Tongue (tissue), 2 donors: ENCODE data around the gene P2RX2. TPM values are rescaled to one million over a fixed set of nuclear protein-coding genes. Genes with fewer than 3 reads are reported as not detected.

Experiments
- DNase-seq: peaks from one replicate; pipeline ENCODE4 v3.0.0-alpha.2; 2015
- total RNA-seq: library from RNA; depleted of rRNA; stranded (reverse); fragments of >200 nt; gene quantifications from one replicate; pipeline ENCODE4 v1.2.3, GENCODE V29; 2014

The P2RX2 gene
- total RNA-seq, 1 donor from 2014 or later: not detected

DNA sequence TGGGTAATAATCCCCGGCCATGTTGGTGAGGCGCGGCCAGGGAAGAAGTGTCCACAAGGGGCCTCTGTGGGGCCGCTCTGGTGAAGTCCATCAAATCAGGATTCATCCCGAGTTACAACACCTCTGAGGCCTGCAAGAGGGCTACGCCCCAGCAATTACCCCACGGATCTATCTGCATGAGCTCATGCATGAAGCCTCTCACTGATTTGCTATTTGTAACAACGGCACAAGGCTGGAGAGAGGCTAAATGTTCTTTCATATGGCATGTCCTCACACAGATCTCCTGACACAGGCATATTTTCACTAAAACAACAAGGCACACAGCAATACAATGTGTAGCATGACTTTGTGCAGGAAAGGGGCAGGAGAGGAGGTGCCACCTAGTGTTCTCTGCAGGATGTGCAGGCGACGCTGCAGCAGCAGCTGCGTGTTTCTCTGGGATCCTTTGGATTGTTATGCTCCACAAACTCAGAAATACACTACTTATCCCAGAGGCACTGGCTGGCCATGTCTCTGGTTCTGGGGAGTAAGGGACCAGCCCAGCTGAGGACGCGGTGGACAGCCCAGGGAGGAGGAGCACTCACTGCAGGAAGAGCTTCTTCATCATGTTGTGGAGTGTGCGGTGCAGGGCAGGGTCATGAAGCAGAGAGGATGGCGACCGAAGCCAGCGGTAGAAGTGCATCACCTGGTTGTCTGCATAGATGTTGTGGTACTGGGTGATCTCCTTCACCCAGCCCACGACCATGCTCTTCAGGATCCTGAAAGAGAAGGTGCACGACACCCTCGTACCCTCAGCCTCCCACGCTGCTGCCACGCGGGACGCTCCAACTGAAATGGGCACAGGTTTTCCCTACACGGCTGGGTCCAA lies 20.2 kb downstream of the P2RX2 start:
- DNase-seq: peak; percentile 47

DNA sequence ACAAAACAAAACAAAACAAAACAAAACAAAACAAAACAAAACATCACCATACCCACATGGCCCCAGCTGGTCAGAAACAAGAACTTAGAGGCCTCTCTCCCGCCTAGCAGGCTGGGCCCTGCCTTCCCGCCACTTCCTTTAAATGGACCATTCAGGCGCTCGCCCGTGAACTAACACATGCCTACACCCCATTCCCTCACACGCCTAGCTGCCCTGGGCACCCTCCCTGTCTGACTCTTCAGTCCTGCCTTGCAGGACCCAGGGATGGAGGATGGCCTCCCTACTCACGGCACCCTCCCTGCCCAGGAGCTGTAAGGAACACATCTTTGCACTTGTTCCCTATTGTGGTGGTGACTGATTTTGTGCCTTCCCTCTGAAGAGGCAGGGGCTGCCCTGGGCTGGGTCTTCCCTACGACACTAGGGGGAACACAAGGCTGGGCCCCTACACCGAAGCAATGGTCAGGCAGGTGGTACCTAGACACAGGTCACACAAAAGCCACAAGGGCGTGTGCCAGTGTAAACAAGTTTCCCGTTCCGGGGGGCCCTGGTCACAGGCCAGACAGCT lies 21.5 kb downstream of the P2RX2 start:
- no peak for DNase-seq

DNA sequence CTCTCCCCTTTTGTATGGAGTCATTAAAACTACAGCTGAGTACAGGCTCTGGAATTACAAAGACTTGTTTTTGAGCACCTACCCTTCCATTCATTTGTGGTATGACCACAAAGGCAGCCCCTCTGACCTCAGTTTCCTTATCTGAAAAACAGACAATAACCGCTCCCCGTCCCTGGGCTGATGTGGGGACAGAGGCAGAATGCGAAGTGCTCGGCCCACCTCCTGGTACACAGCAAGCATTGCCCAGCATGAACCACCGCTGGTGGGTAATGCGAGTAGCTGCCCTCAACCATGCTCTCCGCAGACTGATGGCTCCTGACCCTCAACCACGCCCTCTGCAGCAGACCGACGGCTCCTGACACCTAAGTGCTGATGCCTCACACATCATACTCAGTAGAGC lies 22.4 kb downstream of the P2RX2 start:
- DNase-seq: no peak

DNA sequence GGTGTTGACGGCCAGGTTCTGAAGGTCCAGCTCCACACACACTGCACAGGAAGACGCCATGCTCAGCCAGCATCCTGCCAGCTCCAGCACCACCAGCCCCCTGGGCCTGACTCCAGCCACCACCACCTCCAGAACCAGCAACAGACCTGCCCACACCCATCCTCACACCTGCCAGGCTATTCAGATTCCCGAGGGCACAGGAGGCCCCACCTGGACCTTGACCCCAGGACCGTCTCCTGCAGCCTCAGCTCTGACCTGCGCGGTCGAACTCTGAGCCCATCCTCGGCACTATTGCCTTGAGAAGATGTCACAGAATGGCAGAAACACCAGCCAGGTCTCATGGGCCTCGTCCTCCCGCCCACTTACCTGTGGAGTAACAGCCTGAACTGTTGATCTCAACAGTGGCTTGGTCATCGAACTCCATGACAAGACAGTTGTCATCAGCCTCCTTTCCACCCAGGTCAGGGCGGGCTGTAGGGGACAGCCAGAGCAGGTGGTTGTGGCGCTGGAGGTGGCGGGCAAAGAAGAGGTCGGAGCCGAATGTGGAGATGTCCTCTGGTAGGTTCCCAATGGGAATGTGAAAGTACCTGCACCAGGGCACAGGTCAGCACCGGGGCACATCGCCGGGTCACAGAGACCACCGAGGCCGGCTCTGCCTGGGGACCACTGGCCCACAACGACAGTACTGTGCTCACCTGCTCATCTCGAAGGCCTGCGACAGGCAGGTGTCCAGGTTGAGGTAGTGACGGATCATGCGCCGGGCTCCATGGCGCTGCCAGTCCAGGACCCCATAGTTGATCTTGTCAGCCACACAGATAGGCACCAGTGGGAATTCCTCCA lies 23.5 kb downstream of the P2RX2 start:
- DNase-seq: no peak

DNA sequence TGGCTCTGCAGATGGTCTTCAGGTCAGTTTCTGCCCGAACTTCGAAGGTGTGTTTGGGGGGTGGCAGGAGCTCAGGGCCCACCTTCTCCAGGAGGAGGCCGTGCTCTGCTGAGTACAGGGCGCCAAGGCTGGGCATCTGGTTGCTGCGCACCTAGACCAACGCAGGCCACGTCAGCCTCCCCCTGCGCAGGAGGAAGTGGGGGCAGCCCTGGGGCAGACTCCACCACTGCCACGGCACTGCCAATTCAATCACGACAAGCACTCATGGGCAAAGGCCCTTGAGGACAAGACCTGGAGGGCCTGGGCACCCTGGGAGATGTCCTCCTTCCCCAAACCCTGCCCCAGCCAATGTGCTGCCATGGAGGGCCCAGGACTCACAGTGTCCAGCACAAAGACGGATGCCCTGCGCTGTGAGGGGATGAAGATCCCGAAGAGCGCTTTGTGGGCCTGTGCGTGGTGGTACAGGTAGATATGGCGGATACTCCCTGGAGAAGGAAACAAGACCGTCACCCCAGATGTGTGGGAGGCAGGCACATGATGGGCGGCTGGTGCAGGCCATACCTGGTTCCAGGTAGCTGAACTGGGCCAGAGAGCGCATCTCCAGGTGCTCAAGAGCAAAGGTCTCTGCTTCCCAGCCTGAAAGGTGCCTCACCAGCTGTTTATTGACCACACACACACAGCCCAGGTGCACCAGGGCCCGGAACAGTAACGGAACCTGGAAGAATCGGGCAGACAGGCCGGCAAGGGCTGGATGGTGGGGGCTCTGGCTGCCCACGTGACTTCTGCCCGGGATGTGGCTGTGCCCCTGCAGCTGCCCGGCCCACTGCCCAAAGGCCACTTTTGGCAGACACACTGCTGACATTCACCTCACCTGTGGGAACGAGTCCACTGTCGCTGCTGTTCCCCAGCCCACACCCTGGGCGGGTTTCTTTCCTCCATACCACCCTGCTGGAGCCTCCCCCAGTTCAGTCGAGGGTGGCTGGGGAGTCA lies 24.6 kb downstream of the P2RX2 start:
- no peak for DNase-seq

DNA sequence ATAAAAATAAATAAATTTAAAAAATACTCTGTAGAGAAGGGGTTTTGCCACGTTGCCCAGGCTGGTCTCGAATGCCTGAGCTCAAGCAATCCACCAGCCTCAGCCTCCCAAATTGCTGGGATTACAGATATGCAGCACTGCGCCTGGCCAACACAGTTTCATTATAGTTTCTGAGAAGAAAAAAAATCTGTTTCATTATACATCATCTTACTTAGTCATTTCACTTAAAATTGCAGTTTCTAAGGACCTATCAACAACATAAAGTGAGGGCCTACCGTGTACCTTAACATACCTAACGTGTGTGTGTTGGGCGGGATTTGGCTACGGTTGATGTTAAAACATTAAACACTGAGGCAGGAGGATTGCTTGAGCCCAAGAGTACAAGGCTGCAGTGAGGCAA lies 28.3 kb downstream of the P2RX2 start:
- DNase-seq: no peak

DNA sequence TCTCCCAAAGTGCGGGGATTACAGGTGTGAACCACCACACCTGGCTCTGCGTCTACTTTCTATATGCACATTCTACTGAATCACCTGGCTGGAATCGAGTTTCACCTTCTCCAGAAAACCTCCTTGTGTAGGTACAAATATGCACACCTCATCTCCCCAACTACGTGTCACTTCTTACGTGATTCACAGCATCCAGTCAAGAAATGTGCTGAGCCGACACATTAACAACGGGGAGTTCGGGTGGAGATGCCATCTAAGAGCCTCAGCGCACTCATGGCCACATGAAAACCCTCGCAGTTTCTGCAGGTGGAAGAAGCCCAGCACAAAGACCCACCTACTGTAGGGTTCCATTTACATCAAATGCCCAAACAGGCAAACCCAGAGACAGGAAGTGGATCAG lies 29.3 kb downstream of the P2RX2 start:
- DNase-seq: no peak

DNA sequence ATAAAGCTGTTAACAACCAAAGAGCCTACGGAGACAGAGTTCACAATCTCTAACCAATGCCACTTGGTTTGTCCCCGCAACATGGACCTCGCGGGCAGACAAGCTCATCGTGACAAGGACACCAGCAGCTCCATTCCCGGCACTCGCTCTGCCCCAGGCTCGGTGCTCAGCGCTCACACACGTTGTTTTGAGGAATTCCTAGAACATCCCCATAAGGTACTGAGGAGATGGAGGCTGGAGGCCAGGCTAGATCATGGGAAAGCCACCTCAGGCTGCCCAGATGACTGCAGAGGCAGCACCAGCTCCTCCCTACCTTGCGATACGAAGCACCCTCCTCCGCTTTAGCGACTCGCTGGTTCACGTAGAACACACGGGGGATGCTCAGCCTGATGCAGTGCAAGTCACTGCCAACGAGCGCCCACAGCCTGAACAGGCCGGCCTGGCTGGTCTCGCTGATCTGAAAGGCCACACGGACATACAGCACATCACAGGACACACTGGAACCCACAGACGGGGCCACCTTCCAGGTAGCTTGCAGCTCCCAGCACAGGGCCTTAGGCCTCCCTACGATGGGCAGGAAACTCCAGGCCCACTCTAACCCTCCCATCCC lies 30.1 kb downstream of the P2RX2 start:
- DNase-seq: no peak

DNA sequence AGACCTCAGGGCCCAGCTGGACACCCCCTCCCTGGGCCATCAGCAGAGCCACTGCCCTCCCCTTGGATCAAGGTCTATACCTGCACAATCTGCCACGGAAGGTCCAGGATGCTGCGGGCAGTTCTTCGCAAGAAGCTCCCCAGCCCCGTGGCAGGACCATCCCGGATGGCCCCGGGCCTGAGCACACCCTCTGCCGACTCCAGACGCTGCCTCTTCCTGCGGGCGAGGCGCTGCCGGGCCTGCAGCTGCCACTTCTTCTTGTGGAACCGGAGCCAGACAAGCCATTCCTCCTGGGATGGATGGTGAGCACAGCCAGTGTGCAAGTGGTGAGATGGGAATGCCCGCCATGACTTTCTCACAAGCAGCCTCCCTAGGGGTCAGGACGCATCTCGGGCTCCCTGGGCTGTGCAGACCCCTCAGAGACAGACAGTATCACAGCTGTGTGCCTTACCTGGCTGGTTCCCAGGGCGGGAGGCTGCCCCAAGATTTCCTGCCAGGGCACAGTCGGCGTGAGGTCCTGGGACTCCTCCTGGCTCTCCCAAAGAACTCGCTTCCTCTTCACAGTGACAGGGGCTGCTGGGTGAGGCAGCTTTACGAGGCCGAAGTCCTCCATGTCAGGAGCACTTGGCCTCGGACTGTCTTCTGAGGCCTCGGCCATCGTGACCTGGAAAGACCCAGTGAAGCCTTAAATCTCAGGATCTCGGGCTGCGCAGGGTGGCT lies 30.8 kb downstream of the P2RX2 start:
- DNase-seq: no peak

DNA sequence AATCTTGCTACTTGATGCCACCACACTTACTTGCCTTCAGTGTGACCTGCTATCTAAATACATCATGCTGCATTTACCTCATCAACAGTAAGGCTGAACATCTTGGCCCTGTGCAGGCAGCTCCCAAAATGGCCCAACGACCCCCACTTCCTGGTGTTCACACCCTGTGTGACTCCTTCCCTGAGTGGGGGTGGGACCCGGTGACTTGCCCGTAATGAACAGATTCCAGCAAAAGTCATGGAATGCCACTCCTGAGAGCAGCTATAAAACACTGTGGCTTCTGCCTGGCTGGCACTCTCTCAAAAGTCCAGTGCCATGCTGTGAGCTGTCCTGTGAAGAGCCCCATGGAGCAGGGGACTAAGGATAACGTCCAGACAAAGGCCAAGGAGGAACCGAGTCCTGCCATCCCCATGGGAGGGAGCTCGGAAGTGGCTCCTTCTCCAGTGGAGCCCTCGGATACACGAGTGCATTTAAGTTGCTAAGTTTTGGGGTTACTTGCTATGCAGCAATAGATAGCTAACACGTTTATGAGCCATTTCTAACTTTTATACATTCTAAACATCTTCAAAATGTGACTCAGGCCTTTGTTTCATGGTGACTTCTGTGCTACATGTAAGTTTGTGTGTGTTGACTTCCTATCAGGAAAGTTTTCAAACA lies 33.0 kb downstream of the P2RX2 start:
- no peak for DNase-seq

DNA sequence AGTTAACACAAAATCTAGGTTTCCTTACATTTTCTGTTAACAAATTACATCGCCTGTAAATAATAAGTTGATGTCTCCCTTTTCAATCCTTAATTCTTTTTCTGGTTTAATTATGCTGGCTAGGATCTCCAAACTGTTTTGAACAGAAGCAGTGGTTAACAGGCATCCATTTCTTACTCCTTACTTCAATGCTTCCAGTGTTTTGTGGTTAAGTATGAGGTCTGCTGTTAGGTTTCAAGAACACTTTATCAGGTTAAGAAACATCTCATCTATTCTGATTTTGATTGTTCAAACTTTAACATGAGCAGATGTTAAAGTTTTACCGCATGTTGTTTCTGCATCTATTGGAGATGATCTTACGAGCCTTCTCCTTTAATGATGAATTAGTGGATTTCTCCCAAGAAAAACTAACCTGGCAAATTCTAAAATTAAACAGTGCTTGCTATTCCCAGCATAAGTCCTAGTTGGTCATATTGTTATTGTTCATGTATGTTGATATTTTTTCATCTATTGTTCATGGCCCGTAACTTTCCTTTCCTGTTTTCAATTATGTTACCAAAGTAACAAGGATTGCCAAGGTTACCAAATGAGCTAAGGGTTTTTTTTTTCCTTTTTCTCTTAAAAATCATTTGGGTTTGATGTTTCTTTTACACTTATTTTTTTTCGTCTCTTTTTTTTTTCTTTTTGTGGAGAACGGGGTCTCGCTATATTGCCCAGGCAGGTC lies 35.2 kb downstream of the P2RX2 start:
- DNase-seq: peak; percentile 6

DNA sequence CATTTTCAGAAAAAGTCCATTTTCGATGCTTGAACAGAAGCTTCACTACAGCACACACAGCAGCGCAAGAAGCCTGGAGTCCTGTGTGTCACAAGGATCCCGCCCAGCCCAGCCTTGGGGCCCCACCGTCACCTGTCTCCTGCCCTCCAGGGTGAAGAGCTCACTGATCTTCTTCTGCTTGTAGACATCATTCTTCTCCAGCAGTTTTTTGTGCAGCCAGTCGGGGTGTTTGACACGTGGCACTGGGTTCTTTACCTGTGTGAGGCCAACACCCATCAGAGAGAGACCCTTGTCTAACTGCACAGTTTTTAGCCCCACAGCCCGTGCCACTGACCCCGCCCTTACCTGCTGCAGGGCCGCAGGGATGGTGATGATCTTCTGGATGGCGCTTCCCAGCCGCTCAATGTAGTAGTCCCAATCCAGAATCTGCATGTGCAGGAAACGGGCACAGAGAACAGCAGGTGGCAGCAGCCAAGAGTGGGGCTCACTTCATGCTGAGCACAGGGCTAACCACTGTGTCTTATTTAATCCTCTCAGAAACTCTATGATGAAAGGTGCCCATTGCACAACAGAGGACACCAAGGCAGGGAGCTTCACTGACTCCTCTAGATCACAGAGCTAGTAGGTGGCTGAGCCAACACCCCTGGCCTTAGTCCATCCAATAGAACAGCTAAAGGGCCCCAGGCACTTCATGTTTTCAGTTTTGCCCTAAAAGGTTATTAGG lies 38.6 kb downstream of the P2RX2 start:
- DNase-seq: no peak

DNA sequence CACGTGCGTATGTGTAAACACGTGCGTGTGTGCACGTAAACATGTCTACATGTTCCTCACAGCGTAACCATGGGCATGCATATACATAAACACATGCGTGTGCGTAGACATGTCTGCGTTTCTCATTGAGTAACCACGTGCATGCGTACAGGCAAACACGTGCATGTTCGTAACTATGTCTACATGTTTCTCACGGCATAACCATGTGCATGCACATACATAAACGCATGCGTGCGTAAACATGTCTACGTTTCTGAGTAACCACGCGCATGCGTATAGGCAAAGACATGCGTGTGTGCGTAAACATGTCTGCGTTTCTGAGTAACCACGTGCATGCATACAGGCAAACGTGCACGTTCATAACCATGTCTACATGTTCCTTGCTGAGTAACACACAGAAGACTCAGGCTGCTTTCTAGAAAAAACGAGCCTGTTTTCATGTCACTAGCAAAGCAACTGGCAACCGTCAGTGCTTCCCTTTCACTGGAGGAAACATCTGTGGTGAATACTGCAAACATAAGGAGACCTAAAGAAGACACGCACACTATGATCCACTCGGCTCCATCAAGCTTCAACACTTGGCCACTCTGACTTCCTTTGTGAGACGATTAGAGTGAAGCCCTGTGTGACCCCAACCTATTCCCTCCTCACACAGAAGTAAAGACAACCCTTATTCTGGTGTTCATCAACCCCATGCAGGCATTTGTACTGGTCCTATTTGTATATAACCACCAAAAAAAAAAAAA lies 39.7 kb downstream of the P2RX2 start:
- no peak for DNase-seq

DNA sequence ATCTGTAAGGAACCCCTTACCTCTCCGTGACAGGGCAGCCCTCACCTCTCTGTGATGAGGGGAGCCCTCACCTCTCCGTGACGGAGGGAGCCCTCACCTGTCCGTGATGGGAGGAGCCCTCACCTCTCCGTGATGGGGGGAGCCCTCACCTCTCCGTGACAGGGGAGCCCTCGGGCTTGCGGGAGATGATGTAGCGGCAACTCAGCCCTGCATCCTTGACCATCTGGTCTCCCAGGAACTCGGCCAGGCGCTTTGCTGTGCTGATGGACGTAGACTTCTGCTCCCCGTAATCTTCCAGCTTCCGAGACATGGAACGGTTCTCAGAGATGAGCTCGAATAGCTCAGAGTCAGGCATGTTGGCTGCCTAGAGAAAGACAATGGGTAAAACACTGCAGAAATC lies 40.6 kb downstream of the P2RX2 start:
- DNase-seq: no peak

DNA sequence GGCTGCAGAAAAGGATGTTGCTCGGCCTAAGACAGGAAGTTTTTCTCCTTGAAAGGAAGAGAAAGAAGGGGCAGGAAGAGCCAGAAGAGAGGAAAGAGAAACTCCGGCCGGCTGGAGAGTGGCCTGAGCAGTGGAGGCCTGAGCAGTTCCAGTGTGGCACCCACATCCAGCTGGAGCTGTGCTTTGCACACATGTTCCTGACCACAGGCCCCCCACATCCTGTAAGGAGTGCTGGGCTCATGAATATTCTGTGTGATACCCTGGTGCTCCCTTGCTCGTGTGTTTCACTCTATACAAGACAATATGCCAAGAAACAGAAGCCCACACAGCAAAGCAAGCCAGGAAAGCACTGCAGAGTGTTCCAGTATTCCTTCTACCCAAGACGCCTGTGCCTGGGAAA lies 41.5 kb downstream of the P2RX2 start:
- no peak for DNase-seq

DNA sequence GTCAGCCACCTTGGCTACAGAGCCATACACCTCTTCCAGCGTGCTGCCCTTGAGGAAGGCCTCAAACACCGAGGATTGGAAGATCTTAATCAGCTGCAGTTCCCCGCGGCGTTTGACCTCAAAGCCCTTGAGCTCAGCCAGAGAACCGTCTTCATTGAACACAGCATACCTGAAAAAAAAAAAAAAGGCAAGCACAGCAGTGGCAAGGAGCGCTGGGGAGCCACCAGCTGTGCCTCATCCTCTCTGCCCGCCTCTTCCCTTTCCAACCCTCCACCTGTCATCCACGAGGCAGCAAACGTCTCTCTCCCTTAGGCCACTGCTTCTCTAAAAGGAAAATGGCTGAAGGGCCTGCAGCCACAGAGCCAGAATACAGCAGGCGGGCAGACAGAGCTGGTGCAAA lies 42.4 kb downstream of the P2RX2 start:
- no peak for DNase-seq

DNA sequence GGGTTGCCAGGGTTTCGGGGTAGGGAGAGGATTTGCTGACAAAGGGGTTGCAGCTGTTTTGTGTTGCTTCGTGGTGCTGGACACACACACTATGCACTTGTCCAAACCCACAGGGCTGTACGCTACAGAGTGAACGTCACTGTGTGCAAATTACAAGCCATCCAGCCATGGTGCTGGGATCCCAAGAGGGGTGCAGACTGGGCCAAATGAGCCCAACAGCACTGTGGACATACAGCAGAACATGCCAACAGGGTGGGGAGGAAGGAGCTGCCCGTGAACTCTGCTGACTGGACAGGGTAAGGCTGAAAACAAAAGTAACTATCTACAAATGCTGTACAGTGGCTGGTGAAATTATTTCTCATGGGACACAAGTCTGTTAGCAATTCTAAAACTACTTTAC lies 43.4 kb downstream of the P2RX2 start:
- no peak for DNase-seq
